Right lobe of liver (tissue), 6 donors: ENCODE measurements around the gene THBS4. TPM values are rescaled to one million over a fixed set of nuclear protein-coding genes. Genes with fewer than 3 reads are reported as not detected.

Experiments used
- ATAC-seq, 4 donors: fragments of 200-7000 bp; cut with Tn5 transposase; one replicate each; pipeline ENCODE4 v1.9.1; 2020; ENCODE audit warnings: mild to moderate bottlenecking in 4 of 4, moderate library complexity in 4 of 4
- DNase-seq, 3 donors: peaks; one replicate each; pipeline ENCODE4 v3.0.0-alpha.2; 2020
- H3K27ac ChIP-seq, 3 donors: fragments of 200-600 bp; one replicate each; pipeline ENCODE4 v1.8.0; 2022
- H3K27me3 ChIP-seq, 2 donors: fragments of 200-600 bp; one replicate each; pipeline ENCODE4 v1.8.0; 2022
- H3K36me3 ChIP-seq, 4 donors: fragments of 200-600 bp; sonication (generic) in 1 of 4; one replicate each; pipeline versions ENCODE4 v1.5.1 to v1.8.0; 2017 to 2022; ENCODE audit warnings: control low read depth in 1 of 4
- H3K4me1 ChIP-seq, 4 donors: fragments of 200-600 bp; sonication (generic) in 1 of 4; one replicate each; pipeline versions ENCODE4 v1.5.1 to v1.8.0; 2017 to 2022; ENCODE audit warnings: control low read depth in 1 of 4
- H3K4me3 ChIP-seq, 3 donors: fragments of 200-600 bp; one replicate each; pipeline ENCODE4 v1.8.0; 2022
- H3K9me3 ChIP-seq, 4 donors: fragments of 200-600 bp; sonication (generic) in 1 of 4; one replicate each; pipeline versions ENCODE4 v1.5.1 to v1.8.0; 2017 to 2022; ENCODE audit warnings: control low read depth in 1 of 4
- CTCF ChIP-seq, 4 donors: fragments of 200-600 bp in 3 of 4; fragments of 450-650 bp in 1 of 4; IDR thresholded peaks; one replicate each; pipeline versions ENCODE4 v1.5.1 to v1.8.0; 2016 to 2022; ENCODE audit warnings: antibody characterized with exemption in 4 of 4, mild to moderate bottlenecking in 2 of 4
- POLR2A ChIP-seq: fragments of 450-650 bp; IDR thresholded peaks from one replicate; pipeline ENCODE4 v1.6.1; 2017; ENCODE audit warnings: antibody characterized with exemption, mild to moderate bottlenecking
- WGBS: methylation state at CpG from one replicate; pipeline ENCODE4 v1.1.6; 2018; ENCODE audit warnings: low coverage, low lambda C conversion rate; ENCODE audit not compliant: insufficient coverage; ENCODE audit errors: missing lambda C conversion rate; 5-methylcytosine and 5-hydroxymethylcytosine counted together
- intact Hi-C, 2 donors: fragments of 100-400 bp; cut with DNase I; formaldehyde crosslinking; loops; one replicate each; pipeline versions ENCODE4 v1.11.2 to v1.14.1; 2022
- total RNA-seq, 6 experiments: library from RNA; depleted of rRNA in 2 of 6; stranded (reverse); fragments of >200 nt in 2 of 6; fragmentation: NEBNext Ultra II Directional in 3 of 6; extraction: Animal tissue kit (Norgen Biotek cat#: 25700) in 3 of 6; gene quantifications; one replicate each; pipeline versions ENCODE4 v1.1.0 to v1.2.4, GENCODE V29; 2016 to 2023
- donor health status: DM: no; HTN: yes; CAD: no.
- donor health status: DM: no; HTN: no; CAD: no.
- donor health status: DM: no; HTN: no; CAD: no.
- donor health status: DM: no; HTN: yes; CAD: no.
- donor health status: DM: no; HTN: yes; CAD: no.

THBS4 gene
- total RNA-seq, 6 experiments from 2014 or later = 0.24 to 0.37 TPM; not detected in 4

GRCh38 chr5:80076131-80077050, 41.2 kb downstream of the THBS4 start:
- Histone ChIP-seq H3K4me1 (no peaks in the 10 kb centered on the region), H3K36me3 (no peaks in the 10 kb centered on the region), H3K27me3 (no peaks in the 10 kb centered on the region), H3K27ac (no peak overlapping the region), H3K4me3 (no peak overlapping the region), H3K9me3 (no peaks in the 10 kb centered on the region)
- DNase-seq (no peak), ATAC-seq (no peak)
- TF ChIP-seq CTCF (IDR thresholded peaks at IDR 0.05) = no peak
- TF ChIP-seq POLR2A = no peak
- intact Hi-C loops = no loop called here
- 86% methylated on average over 6 of the region's 10 CpGs for WGBS

GRCh38 chr5:80077051-80077714, 42.0 kb downstream of the THBS4 start:
- H3K36me3 ChIP-seq = no peaks in the 10 kb centered on the region
- ATAC-seq = no peak
- DNase-seq = no peak
- intact Hi-C loops = no loop called here
- no peaks in the 10 kb centered on the region for H3K4me1 ChIP-seq
- no peak overlapping the region for H3K27ac ChIP-seq
- no peak for TF ChIP-seq CTCF (IDR thresholded peaks at IDR 0.05)
- TF ChIP-seq POLR2A = no peak
- no peaks in the 10 kb centered on the region for H3K27me3 ChIP-seq
- H3K4me3 ChIP-seq = no peak overlapping the region
- H3K9me3 ChIP-seq = no peaks in the 10 kb centered on the region
- 71% methylated on average over 3 of the region's 3 CpGs for WGBS

DNA sequence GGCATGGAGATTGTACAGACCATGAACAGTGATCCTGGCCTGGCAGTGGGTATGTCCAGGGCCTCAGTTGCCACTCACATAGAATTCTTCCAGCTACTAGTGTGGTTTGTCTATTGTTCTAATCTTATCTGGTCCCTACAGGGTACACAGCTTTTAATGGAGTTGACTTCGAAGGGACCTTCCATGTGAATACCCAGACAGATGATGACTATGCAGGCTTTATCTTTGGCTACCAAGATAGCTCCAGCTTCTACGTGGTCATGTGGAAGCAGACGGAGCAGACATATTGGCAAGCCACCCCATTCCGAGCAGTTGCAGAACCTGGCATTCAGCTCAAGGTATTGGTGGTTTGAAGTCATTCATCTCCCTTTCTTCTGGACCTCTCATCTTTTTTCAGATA, 43.8 kb downstream of the THBS4 start:
- Histone ChIP-seq H3K27me3 (no peaks in the 10 kb centered on the region), H3K36me3 (no peaks in the 10 kb centered on the region), H3K4me1 (no peaks in the 10 kb centered on the region), H3K4me3 (no peak overlapping the region), H3K9me3 (no peaks in the 10 kb centered on the region), H3K27ac (no peak overlapping the region)
- DNase-seq (no peak), ATAC-seq (no peak)
- intact Hi-C loops = no loop called here
- no peak for TF ChIP-seq CTCF (IDR thresholded peaks at IDR 0.05)
- TF ChIP-seq POLR2A = no peak
- WGBS = 93% methylated on average over 3 of the region's 4 CpGs

- Histone ChIP-seq H3K36me3 (no peaks in the 10 kb centered on the region), H3K27me3 (no peaks in the 10 kb centered on the region), H3K27ac (no peak overlapping the region), H3K4me3 (no peak overlapping the region), H3K4me1 (no peaks in the 10 kb centered on the region), H3K9me3 (no peaks in the 10 kb centered on the region)
- intact Hi-C loops = no loop called here
- TF ChIP-seq POLR2A (no peak), CTCF (IDR thresholded peaks at IDR 0.05) (no peak)
- no peak for DNase-seq
- 90% methylated on average over 6 of the region's 15 CpGs for WGBS
- no peak for ATAC-seq
These were observed 47.1 kb downstream of the THBS4 start for GRCh38 chr5:80082281-80082680.
